Activated CD8-positive, alpha-beta memory T cell treated with anti-CD3 and anti-CD28 coated beads for 24 hours (primary cell): ENCODE results near the gene SLC44A5.
"Not testable (repeated sequence)": the region's sequence is repeated elsewhere in the genome, so short reads cannot be mapped to it uniquely, and the experiment has no call there.

Source experiments
- DNase-seq: peaks from one replicate; pipeline ENCODE4 v3.0.0-alpha.2; 2020

SLC44A5 gene

GRCh38 chr1:75520862-75521475 is 89.9 kb downstream of the SLC44A5 start:
- no peak for DNase-seq

- DNase-seq = no peak
These were observed 91.1 kb downstream of the SLC44A5 start for GRCh38 chr1:75519651-75520427.

GRCh38 chr1:75518686-75519085 is 92.2 kb downstream of the SLC44A5 start:
- DNase-seq = no peak

GRCh38 chr1:75514270-75514669 is 96.6 kb downstream of the SLC44A5 start:
- no peak for DNase-seq

- no peak for DNase-seq
These were observed 103.9 kb downstream of the SLC44A5 start for GRCh38 chr1:75506976-75507375.

- DNase-seq = no peak
These were observed 107.5 kb downstream of the SLC44A5 start for GRCh38 chr1:75503221-75503974.

GRCh38 chr1:75502776-75503175 is 108.1 kb downstream of the SLC44A5 start:
- no peak for DNase-seq

- DNase-seq = no peak
These were observed 109.2 kb downstream of the SLC44A5 start for GRCh38 chr1:75501577-75502295.

GRCh38 chr1:75492011-75492410 is 118.9 kb downstream of the SLC44A5 start:
- no peak for DNase-seq

GRCh38 chr1:75487399-75487798 is 123.5 kb downstream of the SLC44A5 start:
- DNase-seq = no peak

- no peak for DNase-seq
These were observed 126.1 kb downstream of the SLC44A5 start for GRCh38 chr1:75484789-75485188.

- no peak for DNase-seq
These were observed 128.0 kb downstream of the SLC44A5 start for GRCh38 chr1:75482951-75483350.

GRCh38 chr1:75476486-75476885 is 134.4 kb downstream of the SLC44A5 start:
- DNase-seq = not testable (repeated sequence)

GRCh38 chr1:75475696-75476095 is 135.2 kb downstream of the SLC44A5 start:
- DNase-seq = no peak

GRCh38 chr1:75472971-75473603 is 137.8 kb downstream of the SLC44A5 start:
- no peak for DNase-seq

- no peak for DNase-seq
These were observed 138.6 kb downstream of the SLC44A5 start for GRCh38 chr1:75472089-75472970.

GRCh38 chr1:75471252-75471651 is 139.7 kb downstream of the SLC44A5 start:
- DNase-seq = no peak

GRCh38 chr1:75470448-75470847 is 140.5 kb downstream of the SLC44A5 start:
- DNase-seq = no peak

GRCh38 chr1:75469586-75470173 is 141.2 kb downstream of the SLC44A5 start:
- DNase-seq = no peak

- DNase-seq = no peak
These were observed 149.0 kb downstream of the SLC44A5 start for GRCh38 chr1:75461808-75462325.

GRCh38 chr1:75449998-75450397 is 160.9 kb downstream of the SLC44A5 start:
- DNase-seq = no peak
